Vagina (tissue), 2 donors: ENCODE results near the gene EPB41L2. TPM values are rescaled to one million over a fixed set of nuclear protein-coding genes. Genes with fewer than 3 reads are reported as not detected.

Source experiments
- DNase-seq, 2 donors: peaks; one replicate each; pipeline ENCODE4 v3.0.0-alpha.2; 2017; ENCODE audit errors: extremely low spot score in 2 of 2
- H3K27ac ChIP-seq: fragments of 200-600 bp; sonication (generic); one replicate; pipeline ENCODE4 v1.5.1; 2019
- H3K27me3 ChIP-seq: fragments of 200-600 bp; sonication (generic); one replicate; pipeline ENCODE4 v1.5.1; 2019
- H3K36me3 ChIP-seq, 2 donors: fragments of 200-600 bp; sonication (generic); one replicate each; pipeline ENCODE4 v1.5.1; 2017 to 2019
- H3K4me1 ChIP-seq: fragments of 200-600 bp; sonication (generic); one replicate; pipeline ENCODE4 v1.5.1; 2019
- H3K4me3 ChIP-seq, 2 donors: fragments of 200-600 bp; sonication (generic); 1 replicate in 1 of 2; 2 replicates in 1 of 2; pipeline ENCODE4 v1.5.1; 2016 to 2019
- H3K9me3 ChIP-seq: fragments of 200-600 bp; sonication (generic); one replicate; pipeline ENCODE4 v1.5.1; 2019
- POLR2A ChIP-seq, 2 donors: fragments of 450-650 bp; IDR thresholded peaks; one replicate each; pipeline ENCODE4 v1.6.1; 2017; ENCODE audit warnings: antibody characterized with exemption in 2 of 2, mild to moderate bottlenecking in 2 of 2, moderate library complexity in 2 of 2
- POLR2AphosphoS5 ChIP-seq, 2 donors: sonication (generic); formaldehyde crosslinking; IDR thresholded peaks; one replicate each; pipeline ENCODE4 v1.9.0; 2017; ENCODE audit warnings: antibody characterized with exemption in 2 of 2, mild to moderate bottlenecking in 2 of 2, low read depth in 1 of 2; ENCODE audit not compliant: insufficient read depth in 1 of 2
- intact Hi-C: fragments of 100-400 bp; cut with DNase I; formaldehyde crosslinking; loops from one replicate; pipeline ENCODE4 v1.15.1; 2023
- total RNA-seq: library from RNA; depleted of rRNA; stranded (reverse); fragments of >200 nt; gene quantifications from one replicate; pipeline ENCODE4 v1.2.3, GENCODE V29; 2016
- TF ChIP-seq, protein P1 (sequence below), 3 experiments: fragments of 450-650 bp in 2 of 3; fragments of 200-600 bp in 1 of 3; sonication (generic) in 1 of 3; IDR thresholded peaks; one replicate each; pipeline ENCODE4 v1.5.1; 2017 to 2019; ENCODE audit warnings: antibody characterized with exemption in 3 of 3, mild to moderate bottlenecking in 2 of 3, moderate library complexity in 2 of 3

EPB41L2 gene
- total RNA-seq, 1 donor from 2014 or later, result 96.7 TPM

DNA sequence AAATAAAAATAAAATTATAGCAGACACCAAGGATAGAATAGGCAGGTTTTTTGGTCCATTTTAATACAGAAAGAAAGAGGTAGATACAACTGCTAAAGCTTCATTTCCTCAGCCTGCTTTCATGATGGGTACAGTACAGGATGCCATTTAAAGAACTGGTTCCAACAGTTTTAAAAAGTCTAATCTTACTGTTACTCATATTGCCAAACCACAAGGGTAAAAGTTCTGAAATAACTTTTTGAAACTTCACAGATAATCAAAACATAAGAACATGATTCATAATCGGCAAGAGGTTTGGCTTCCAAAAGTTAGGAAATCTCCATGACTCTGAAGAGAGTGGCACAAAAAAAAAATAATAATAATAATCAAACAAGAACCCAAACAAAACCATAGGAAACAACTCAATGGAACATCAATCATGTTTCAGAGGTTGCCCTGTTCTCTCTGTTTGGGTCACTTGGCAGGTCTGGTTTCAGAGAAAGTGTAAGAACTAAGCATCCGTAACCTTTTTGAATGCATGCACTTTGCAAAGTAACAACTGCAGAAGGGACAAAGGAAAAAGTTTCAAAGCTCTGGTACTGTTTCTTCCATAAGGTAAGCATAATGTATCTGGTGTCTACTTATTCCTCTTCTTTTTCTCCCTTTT is 156.2 kb downstream of the EPB41L2 start:
- H3K27ac ChIP-seq, result no peak overlapping the region
- intact Hi-C loops, result no loop called here
- TF ChIP-seq, protein P1, sequence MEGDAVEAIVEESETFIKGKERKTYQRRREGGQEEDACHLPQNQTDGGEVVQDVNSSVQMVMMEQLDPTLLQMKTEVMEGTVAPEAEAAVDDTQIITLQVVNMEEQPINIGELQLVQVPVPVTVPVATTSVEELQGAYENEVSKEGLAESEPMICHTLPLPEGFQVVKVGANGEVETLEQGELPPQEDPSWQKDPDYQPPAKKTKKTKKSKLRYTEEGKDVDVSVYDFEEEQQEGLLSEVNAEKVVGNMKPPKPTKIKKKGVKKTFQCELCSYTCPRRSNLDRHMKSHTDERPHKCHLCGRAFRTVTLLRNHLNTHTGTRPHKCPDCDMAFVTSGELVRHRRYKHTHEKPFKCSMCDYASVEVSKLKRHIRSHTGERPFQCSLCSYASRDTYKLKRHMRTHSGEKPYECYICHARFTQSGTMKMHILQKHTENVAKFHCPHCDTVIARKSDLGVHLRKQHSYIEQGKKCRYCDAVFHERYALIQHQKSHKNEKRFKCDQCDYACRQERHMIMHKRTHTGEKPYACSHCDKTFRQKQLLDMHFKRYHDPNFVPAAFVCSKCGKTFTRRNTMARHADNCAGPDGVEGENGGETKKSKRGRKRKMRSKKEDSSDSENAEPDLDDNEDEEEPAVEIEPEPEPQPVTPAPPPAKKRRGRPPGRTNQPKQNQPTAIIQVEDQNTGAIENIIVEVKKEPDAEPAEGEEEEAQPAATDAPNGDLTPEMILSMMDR (IDR thresholded peaks at IDR 0.05), result no peak
- TF ChIP-seq POLR2A (IDR thresholded peaks at IDR 0.05) (no peak), POLR2AphosphoS5 (IDR thresholded peaks at IDR 0.05; ENCODE audit: insufficient read depth in 1 of 2, low read depth in 1 of 2) (no peak)
- no peaks in the 10 kb centered on the region for H3K4me1 ChIP-seq
- no peaks in the 10 kb centered on the region for H3K27me3 ChIP-seq
- no peak for DNase-seq
- H3K36me3 ChIP-seq, result no peaks in the 10 kb centered on the region
- H3K4me3 ChIP-seq, result no peak overlapping the region
- H3K9me3 ChIP-seq, result no peaks in the 10 kb centered on the region

DNA sequence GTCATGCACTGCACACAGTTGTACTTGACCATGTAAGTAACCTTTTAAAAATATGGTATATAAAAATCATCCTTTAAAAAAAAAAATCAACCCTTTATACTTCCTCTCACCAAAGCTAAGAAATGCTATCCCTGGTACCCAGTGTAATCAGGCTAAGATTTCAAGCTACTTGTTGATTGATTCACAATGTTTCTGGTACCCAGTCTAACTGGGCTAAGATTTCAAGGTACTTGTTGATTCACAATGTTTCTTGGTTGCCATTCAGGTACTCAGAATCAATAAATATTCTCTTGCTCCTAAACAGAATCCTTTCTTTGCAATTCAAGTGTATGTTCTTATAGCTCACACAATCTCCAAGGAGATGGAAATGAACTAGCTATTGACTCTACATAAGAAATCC is 159.4 kb downstream of the EPB41L2 start:
- H3K4me1 ChIP-seq, result no peaks in the 10 kb centered on the region

DNA sequence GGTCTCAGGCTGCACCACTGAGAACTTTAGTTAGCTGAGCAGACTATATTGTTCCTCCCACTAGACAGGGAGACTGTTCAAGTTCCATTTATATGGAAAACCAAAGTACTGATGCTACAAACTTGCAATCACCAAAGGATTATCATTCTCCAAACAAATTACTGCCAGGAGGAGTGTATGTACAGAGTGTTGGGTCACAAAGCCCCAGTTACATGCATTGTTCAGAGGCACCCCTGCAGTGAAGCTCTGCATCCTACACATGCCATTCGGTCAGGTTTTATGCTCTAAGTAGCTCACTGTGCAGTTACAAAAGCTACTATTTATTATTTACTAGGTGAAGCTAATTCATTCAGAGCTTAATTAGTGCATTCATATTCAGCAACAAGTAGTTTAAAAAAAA is 160.0 kb downstream of the EPB41L2 start:
- H3K4me1 ChIP-seq, result no peaks in the 10 kb centered on the region
- peaks cover 0 to 4% of the 10 kb centered on the region in 2 donors for H3K36me3 ChIP-seq
- no peak overlapping the region for H3K4me3 ChIP-seq
- no peaks in the 10 kb centered on the region for H3K9me3 ChIP-seq
- no peak overlapping the region for H3K27ac ChIP-seq
- no peaks in the 10 kb centered on the region for H3K27me3 ChIP-seq
- intact Hi-C loops, result no loop called here
- TF ChIP-seq, protein P1 (IDR thresholded peaks at IDR 0.05), result no peak
- TF ChIP-seq POLR2A (IDR thresholded peaks at IDR 0.05), result no peak
- TF ChIP-seq POLR2AphosphoS5 (IDR thresholded peaks at IDR 0.05; ENCODE audit: insufficient read depth in 1 of 2, low read depth in 1 of 2), result no peak
- no peak for DNase-seq

More for the DNA sequence above, 159.4 kb downstream of the EPB41L2 start:
- Histone ChIP-seq H3K27ac (no peak overlapping the region), H3K4me3 (no peak overlapping the region), H3K36me3 (peaks cover 0 to 4% of the 10 kb centered on the region in 2 donors), H3K9me3 (no peaks in the 10 kb centered on the region), H3K27me3 (no peaks in the 10 kb centered on the region)
- DNase-seq, result no peak
- TF ChIP-seq POLR2AphosphoS5 (IDR thresholded peaks at IDR 0.05; ENCODE audit: insufficient read depth in 1 of 2, low read depth in 1 of 2) (no peak), POLR2A (IDR thresholded peaks at IDR 0.05) (no peak)
- TF ChIP-seq, protein P1 (IDR thresholded peaks at IDR 0.05), result no peak
- intact Hi-C loops, result no loop called here

DNA sequence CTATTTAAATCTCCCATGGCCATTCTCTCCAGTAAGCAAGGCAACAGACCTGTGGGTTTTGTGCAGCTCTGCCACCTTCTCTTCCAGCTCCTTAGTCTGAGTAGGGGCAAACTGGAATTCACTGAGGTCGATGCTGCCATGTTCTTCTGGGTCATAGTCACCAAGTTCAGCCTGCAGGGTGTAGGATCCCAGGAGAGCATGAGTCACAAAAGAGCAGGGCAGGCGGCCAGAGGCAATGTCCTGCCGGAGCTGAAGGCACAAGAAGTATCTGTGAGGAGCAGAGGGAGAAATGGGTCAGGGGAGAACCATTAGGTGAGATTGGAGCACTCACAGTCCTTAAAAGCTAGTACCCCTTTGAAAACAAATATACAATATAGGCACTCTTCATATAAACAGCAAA is 162.1 kb downstream of the EPB41L2 start:
- no peak overlapping the region for H3K4me3 ChIP-seq
- no peaks in the 10 kb centered on the region for H3K4me1 ChIP-seq
- no peak for DNase-seq
- TF ChIP-seq POLR2AphosphoS5 (IDR thresholded peaks at IDR 0.05; ENCODE audit: insufficient read depth in 1 of 2, low read depth in 1 of 2) (no peak), POLR2A (IDR thresholded peaks at IDR 0.05) (no peak)
- TF ChIP-seq, protein P1 (IDR thresholded peaks at IDR 0.05), result no peak
- H3K36me3 ChIP-seq, result peaks cover 0 to 4% of the 10 kb centered on the region in 2 donors
- H3K27me3 ChIP-seq, result no peaks in the 10 kb centered on the region
- intact Hi-C loops, result no loop called here
- H3K9me3 ChIP-seq, result no peaks in the 10 kb centered on the region
- no peak overlapping the region for H3K27ac ChIP-seq

DNA sequence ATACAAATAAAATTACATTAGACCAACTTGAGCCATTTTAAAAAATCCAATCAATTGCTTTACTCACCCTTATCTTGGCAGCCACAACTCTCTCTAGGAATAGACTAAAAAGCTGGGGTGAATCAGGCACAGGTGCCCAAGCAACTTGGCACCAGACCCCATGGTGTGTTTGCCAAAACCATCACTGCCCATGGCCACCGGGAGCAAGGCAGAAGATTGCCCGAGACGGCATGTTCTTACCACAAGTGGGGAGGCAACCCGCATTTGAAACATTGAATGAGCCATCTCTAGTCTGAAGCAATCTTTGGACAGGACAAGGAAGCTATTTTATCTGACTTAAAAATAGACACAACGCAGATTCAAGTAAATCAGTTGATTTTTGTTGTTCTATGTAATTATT is 166.8 kb downstream of the EPB41L2 start:
- no peak overlapping the region for H3K4me3 ChIP-seq
- no peak for TF ChIP-seq POLR2AphosphoS5 (IDR thresholded peaks at IDR 0.05; ENCODE audit: insufficient read depth in 1 of 2, low read depth in 1 of 2)
- TF ChIP-seq, protein P1 (IDR thresholded peaks at IDR 0.05), result no peak
- no peaks in the 10 kb centered on the region for H3K27me3 ChIP-seq
- intact Hi-C loops, result no loop called here
- H3K9me3 ChIP-seq, result no peaks in the 10 kb centered on the region
- DNase-seq, result no peak
- peaks cover 0 to 11% of the 10 kb centered on the region in 2 donors for H3K36me3 ChIP-seq
- H3K27ac ChIP-seq, result no peak overlapping the region
- no peaks in the 10 kb centered on the region for H3K4me1 ChIP-seq
